22Rv1 (cell line): Measurements from ENCODE around the gene CIAO2B.
"Not testable (repeated sequence)": the region's sequence is repeated elsewhere in the genome, so short reads cannot be mapped to it uniquely, and the experiment has no call there.

Experiments used
- H3K27ac ChIP-seq: fragments of 450-650 bp; 2 replicates; pipeline ENCODE4 v1.5.1; 2017
- CTCF ChIP-seq: fragments of 450-650 bp; IDR thresholded peaks from 2 replicates; pipeline ENCODE4 v1.5.1; 2017; ENCODE audit warnings: mild to moderate bottlenecking
- ZFX ChIP-seq: fragments of 450-650 bp; IDR thresholded peaks from 2 replicates; pipeline ENCODE4 v1.6.1; 2017; ENCODE audit warnings: antibody characterized with exemption, borderline replicate concordance

CIAO2B gene

DNA sequence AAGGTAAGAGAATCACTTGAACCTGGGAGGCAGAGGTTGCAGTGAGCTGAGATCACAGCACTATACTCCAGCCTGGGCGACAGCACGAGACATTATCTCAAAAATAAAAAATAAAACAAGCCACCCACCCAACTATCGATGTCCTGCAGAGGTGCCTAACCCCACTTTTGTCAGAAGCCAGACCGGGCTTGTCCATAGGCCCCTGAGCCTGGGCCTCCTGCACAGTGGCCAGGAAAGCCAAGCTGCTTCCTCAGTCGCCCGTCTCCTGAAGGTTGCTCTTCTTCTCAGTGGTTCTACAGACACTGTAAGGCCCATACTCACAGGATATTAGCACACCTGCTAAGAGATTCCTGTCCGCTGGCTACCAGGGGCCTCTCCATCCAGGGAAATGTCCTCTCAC lies 12.3 kb upstream of the CIAO2B start:
- H3K27ac ChIP-seq: no peak overlapping the region
- TF ChIP-seq CTCF (no peak), ZFX (no peak)

DNA sequence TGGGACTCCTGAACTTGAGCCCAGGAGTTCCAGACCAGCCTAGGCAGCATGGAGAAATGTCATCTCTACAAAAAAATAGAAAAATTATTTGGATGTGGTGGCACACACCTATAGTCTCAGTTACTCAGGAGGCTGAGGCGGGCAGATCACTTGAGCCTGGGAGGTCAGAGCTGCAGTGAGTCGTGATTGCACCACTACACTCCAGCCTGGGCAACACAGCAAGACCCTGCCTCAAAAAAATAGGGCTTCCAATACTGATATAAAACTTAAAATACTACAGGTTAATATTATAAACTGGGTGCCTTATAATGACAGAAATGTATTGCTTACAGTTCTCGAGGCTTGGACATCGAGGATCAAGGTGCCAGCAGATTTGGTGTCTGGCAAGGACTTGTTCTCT lies 11.7 kb upstream of the CIAO2B start:
- H3K27ac ChIP-seq: no peak overlapping the region
- no peak for TF ChIP-seq CTCF
- no peak for TF ChIP-seq ZFX

DNA sequence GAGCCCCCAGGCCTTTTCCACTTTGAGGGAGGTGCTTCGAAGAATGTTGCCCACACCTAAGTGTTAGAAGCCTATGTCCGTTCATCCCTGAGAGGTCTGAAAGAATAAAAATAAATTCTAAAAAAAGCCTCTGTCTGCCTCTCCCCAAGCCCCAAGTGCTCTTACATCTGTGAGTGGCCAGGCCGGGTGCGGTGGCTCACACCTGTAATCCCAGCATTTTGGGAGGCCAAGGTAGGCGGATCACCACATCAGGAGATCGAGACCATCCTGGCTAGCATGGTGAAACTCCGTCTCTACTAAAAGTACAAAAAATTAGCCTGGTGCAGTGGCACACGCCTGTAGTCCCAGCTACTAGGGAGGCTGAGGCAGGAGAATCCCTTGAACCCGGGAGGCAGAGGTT lies 10.8 kb upstream of the CIAO2B start:
- H3K27ac ChIP-seq: not testable (repeated sequence)

DNA sequence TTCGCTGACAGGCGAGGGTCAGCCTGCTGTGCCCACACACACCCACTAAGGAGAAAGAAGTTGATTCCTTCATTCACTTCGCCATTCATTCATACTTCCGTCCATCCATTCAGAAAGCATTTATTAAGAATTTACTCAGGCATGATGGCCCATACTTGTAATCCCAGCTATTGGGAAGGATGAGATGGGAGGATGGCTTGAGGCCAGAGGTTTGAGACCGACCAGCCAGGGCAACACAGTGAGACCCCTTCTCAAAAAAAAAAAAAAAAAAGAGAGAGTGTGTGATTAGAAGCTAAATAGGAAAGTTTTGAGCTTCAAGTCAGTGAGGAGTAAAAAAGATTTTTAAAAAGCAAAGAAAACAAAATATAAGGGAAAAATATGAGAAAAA lies 9.8 kb upstream of the CIAO2B start:
- TF ChIP-seq CTCF: no peak
- no peak for TF ChIP-seq ZFX
- H3K27ac ChIP-seq: no peak overlapping the region

DNA sequence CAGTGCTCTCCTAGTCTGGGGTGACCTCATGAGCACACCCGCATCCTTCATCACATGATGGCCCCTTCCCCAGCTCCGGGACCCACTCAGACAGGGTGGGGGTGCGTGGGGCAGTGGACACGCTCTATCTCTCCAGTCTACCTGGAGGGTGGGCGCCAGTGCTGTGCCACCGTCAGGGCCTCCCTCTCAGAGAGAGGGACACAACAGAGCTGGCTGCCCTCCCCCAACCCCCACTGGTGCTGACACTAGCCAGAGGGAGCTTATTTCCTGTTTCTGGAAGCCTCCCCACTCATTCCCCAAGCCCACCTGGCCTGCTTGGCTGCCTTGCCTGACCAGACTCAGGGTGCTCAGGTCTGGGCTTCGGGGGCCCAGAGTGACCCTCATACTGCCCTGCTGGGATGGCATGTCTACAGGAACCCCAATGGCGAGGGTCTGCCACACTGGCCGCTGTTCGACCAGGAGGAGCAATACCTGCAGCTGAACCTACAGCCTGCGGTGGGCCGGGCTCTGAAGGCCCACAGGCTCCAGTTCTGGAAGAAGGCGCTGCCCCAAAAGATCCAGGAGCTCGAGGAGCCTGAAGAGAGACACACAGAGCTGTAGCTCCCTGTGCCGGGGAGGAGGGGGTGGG lies 9.3 kb upstream of the CIAO2B start:
- no peak overlapping the region for H3K27ac ChIP-seq
- no peak for TF ChIP-seq CTCF
- no peak for TF ChIP-seq ZFX

DNA sequence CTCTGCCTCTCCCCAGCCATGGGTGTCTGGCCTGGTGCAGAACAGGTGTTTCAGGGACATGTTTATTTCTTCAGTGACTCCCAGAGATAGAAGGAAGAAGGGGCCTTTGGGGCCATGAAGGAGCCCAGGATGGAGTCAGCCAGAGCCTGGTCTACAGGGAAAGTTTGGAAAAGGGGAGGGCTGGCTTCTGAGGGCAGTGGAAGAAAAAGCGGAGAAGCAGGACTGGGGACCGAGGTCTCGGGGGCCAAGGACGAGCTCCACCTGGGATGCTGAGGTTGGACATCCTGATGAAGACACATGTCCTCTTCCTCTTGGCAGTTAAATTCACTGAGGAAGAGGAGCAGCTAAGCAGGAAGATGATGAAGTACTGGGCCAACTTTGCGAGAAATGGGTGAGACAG lies 8.8 kb upstream of the CIAO2B start:
- no peak overlapping the region for H3K27ac ChIP-seq
- TF ChIP-seq CTCF: no peak
- TF ChIP-seq ZFX: no peak

- no peak for TF ChIP-seq ZFX
- no peak for TF ChIP-seq CTCF
- no peak overlapping the region for H3K27ac ChIP-seq
Observed at GRCh38 chr16:66940236-66940635, 6.0 kb upstream of the CIAO2B start.

GRCh38 chr16:66939366-66939765 lies 5.2 kb upstream of the CIAO2B start:
- no peak overlapping the region for H3K27ac ChIP-seq
- no peak for TF ChIP-seq ZFX
- TF ChIP-seq CTCF: no peak
